Measurements from ENCODE around the gene GRIA4.

DNA sequence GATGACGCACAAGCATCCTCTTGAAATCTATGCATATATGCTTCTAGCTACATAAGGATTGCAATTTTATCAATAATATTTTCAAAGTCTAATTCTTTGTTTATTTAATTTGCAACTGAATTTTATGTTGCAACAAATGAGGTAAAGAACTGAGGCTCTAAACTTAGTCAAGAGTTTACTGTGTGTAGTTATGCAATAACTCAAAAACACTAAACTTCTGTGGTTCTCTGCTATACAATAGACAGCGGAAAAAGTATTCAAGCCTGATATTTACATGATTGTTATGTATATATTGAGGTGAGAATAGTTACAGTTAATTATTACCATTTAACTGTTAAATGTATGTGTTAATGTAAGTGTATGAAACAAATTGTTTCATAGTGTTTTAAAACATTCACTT is 379.3 kb downstream of the GRIA4 start:
- TF ChIP-seq POLR2A (IDR thresholded peaks at IDR 0.05) (no peak), EP300 (IDR thresholded peaks at IDR 0.05) (no peak), POLR2AphosphoS5 (IDR thresholded peaks at IDR 0.05) (no peak)
- TF ChIP-seq, protein P1, sequence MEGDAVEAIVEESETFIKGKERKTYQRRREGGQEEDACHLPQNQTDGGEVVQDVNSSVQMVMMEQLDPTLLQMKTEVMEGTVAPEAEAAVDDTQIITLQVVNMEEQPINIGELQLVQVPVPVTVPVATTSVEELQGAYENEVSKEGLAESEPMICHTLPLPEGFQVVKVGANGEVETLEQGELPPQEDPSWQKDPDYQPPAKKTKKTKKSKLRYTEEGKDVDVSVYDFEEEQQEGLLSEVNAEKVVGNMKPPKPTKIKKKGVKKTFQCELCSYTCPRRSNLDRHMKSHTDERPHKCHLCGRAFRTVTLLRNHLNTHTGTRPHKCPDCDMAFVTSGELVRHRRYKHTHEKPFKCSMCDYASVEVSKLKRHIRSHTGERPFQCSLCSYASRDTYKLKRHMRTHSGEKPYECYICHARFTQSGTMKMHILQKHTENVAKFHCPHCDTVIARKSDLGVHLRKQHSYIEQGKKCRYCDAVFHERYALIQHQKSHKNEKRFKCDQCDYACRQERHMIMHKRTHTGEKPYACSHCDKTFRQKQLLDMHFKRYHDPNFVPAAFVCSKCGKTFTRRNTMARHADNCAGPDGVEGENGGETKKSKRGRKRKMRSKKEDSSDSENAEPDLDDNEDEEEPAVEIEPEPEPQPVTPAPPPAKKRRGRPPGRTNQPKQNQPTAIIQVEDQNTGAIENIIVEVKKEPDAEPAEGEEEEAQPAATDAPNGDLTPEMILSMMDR (IDR thresholded peaks at IDR 0.05) = no peak

Measured in upper lobe of left lung (tissue), 4 donors.